Measurements from ENCODE around the gene RNF220.
A peak's percentile ranks its signal among the peaks of the same experiment; 100 is the strongest.
"Not testable (repeated sequence)": the region's sequence is repeated elsewhere in the genome, so short reads cannot be mapped to it uniquely, and the experiment has no call there.

RNF220 gene

DNA sequence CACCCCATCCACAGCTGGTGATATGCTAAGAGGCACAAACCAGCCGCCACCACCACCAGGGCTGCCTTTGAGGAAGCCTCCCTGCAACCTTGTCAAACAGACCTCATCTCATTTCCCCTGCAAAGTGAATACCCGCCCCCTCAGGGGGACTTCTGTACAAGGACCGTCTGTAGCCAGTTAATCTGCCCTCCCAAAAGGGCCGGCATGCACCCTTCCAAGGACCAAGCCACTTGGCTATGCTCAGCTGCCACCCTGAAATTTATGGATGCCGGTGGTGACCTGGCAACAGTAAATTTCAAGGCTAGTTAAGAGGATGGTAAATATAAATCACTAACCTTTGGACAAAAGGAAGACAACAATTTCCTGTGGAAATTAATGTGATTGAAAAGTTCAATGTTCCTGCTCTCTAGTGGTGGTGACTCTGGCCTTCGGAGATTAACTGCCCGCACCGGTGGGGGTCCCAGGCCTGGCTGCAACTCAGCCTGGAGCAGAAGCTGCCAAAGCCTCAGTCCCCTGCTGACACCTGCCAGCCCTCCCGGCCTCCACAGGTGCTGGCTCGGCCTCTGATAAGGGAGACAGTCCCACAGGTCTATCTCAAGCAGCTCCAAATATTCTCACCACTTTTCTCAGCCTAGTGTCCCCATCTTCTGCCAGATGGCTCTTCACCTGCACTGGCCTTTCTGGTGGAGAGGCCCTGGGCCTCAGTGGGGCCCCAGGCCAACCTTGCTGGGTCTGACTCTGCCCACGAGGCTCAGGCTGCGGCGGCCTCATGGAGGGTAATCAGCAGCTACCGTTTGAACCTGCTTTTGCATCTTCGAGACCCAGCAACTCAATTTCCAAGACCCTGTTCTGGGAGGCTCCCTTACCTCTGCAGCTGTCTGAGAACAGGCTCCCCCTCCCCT lies 257.0 kb downstream of the RNF220 start:
- DNase-seq, result no peak

- DNase-seq, result no peak
These were observed 257.6 kb downstream of the RNF220 start for GRCh38 chr1:44662683-44663030.

DNA sequence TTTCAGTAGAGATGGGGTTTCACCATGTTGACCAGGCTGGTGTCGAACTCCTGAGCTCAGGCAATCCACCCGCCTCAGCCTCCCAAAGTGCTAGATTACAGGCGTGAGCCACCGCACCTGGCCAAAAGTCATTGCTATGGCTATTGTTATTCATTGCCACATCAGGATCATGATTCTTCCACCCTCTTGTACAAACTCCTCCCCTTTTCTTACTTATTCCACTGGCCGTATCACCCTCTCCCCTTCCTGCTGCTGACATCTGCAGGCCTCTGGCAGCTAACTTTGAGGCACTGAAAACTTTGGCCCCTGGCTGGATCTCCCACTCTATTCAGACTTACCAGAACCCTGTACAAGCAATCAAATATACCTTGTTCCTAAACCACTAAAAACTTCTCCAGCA lies 258.4 kb downstream of the RNF220 start:
- DNase-seq, result no peak

GRCh38 chr1:44664730-44665370 lies 259.8 kb downstream of the RNF220 start:
- DNase-seq, result no peak

DNA sequence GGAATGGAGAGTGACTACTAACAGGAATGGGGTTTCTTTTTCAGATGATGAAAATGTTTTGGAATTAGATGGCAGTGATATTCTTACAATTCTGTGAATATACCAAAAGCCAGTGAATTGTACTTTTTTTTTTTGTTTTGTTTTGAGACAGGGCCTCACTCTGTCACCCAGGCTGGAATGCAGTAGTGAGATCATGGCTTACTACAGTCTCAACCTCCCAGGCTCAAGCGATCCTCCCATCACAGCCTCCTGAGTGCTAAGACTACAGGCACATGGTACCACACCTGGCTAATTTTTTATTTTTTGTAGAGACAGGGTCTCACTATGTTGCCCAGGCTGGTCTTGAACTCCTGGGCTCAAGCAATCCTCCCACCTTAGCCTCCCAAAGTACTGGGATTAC lies 261.7 kb downstream of the RNF220 start:
- not testable (repeated sequence) for DNase-seq

DNA sequence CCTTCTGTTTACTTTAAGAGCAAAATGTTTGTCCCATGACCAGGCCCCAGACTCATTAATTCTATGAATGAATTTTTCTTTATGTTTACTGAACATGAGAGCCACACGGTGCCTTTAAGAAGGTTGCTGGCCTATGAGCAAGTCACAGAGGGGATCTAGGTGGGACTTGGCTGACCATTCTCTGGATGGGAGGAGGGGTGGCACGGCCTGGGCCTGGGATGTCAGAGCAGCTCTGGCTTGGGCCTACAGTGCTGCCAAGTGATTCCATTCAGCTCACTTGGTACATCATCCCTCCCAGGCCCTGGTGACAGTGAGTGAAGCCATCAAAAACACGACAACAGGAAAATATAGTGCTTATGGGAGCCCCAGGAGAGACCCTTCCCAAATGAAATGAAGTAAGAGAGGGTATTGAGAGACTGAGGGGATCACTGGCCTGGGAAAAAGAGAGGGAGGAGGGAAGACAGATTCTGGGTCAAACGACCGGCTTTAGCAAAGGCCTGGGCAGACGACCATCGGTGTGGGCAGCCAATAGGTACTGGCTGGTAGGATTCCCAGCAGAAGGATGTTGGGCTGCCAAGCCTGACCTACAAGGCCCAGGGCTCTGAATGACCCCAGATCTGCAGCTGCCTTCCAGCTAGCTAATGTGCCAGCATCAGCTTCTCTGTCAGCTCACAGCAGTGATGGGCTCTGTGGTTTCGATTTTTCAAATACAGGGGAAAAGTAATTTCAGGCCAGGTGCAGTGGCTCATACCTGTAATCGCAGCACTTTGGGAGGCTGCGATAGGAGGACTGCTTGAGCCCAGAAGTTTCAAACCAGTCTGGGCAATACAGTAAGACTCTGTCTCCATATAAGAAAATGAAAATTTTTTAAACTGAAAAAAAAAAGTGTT lies 265.9 kb downstream of the RNF220 start:
- DNase-seq, result no peak

GRCh38 chr1:44672254-44672955 lies 267.4 kb downstream of the RNF220 start:
- DNase-seq, result no peak

- DNase-seq, result no peak
These were observed 268.1 kb downstream of the RNF220 start for GRCh38 chr1:44672961-44673674.

- DNase-seq, result no peak
These were observed 268.6 kb downstream of the RNF220 start for GRCh38 chr1:44673675-44674112.

- peak; percentile 96 for DNase-seq
These were observed 269.3 kb downstream of the RNF220 start, which contains the start of the genes ARMH1 and TMEM53 for GRCh38 chr1:44674113-44675000. Gene ARMH1 (plus strand): TSS chr1:44674714. CDS start chr1:44689698, 14,984 bp downstream. Gene TMEM53 (minus strand): TSS chr1:44674481. CDS start chr1:44674391, 90 bp downstream.

- DNase-seq, result no peak
These were observed 270.1 kb downstream of the RNF220 start for GRCh38 chr1:44675186-44675585.

GRCh38 chr1:44676484-44677200 lies 271.6 kb downstream of the RNF220 start:
- DNase-seq, result no peak

DNA sequence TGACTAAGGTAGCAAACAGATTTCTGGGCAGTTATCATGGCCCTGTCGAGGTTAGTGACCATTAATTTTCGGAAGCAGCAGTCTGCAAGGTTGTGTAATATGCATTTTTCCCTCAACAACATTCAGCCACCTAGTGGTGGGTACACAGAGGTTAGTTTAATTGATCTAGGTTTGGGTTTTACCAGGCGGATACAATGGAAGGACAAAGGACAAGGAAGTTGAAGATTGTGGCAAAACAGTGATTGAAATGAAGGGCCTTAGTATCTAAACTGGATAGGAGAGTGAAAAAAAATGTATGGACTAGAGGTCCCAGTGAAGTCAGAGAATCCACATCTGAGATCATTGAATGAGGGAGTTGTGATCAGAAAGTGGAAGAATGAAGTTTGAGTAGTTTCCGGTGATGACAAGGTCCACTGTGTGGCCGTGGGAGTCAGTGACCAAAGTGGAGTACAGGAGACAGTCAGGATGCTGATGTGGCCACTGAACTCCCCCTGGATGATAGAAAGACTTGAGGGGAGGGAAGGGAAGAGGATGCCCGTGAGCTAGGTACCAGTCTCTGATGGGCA lies 272.2 kb downstream of the RNF220 start:
- no peak for DNase-seq

DNA sequence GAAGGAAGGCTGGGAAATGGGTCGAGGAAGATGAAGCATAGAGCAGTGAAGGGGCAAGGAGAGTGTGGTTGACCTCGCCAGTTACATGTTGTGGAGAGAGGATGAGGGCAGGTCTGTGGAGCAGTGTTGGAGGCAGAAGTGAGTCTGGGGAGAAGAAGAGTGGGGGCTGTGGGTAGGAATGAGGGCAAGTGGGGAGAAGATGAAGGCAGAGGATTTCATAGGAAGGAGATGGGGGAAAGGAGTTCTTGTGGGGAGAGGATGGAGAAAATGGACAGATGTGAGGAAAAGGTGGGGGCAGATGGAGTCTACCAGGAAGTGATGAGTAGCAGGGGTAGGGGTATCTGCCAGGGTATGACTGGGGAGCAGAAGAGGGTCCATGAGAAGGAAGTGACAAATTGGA lies 273.1 kb downstream of the RNF220 start:
- DNase-seq, result no peak

- no peak for DNase-seq
These were observed 273.6 kb downstream of the RNF220 start for GRCh38 chr1:44678626-44679025.

DNA sequence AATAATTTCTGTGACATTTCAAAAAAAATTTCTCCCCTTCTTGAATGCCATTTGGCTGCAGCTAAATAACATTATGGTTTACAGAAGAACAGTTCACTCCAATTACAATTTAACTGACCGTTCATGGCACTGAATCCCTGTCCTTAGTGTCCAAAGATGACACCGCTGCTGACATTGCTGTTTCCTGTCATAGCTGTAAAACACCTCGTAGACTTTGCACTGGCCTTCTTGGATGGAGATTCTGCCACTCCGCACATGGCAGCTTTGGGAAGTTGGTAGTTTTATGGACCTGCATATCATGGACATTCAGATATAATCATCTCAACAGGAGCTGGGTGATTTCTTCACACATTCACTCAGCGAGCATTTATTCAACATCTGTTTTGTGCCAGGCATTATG lies 274.4 kb downstream of the RNF220 start:
- no peak for DNase-seq

DNA sequence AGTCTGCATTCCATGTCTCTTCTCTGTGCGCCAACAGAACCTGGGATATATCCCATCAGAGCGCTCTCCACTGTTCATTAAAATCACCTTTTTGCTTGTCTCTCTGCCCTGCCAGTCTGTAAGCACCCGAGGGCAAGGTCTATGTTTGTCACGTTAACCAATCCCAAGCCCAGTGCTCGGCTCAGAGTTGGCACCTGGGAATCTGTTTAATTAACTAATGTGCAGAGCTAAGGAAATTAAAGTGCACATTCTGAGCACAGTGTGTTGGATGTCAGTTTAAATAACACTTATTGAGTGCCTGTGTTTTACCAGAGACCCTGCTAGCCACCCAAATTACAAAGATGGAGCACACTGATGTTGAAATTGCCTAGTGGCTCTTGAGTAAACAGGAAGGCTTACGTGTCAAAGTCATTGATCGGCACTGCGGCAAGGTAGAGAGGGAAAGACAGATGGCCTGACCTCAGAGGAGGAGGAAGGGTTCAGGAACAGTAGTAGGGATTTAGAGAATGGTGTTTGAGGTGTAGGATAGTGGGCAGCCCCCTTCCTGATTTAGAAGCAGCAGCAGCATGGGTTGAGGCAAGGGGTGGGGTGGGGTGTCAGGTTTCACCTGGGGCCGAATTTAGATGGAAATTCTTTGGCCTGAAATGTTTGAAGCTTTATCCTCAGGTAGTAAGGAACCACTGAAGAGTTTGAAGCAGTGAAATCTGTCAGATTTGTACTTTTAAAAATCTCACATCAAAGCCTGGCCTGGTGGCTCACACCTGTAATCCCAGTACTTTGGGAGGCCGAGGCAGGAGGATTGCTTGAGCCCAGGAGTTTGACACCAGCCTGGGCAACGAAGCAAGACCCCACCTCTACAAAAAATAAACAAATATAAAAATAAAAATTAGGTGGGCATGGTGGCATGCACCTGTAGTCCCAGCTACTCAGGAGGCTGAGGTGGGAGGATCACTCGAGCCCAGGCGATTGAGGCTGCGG lies 277.1 kb downstream of the RNF220 start:
- no peak for DNase-seq

- no peak for DNase-seq
These were observed 277.8 kb downstream of the RNF220 start for GRCh38 chr1:44682883-44683265.
